OCI-LY1 (cell line): ENCODE data around the gene LRIG1.

Experiments
- H2AFZ ChIP-seq: fragments of 200-600 bp; sonication (generic), shearing (Covaris generic); 2 replicates; pipeline ENCODE4 v1.6.0; 2014; ENCODE audit warnings: antibody characterized with exemption, mild to moderate bottlenecking, low read length
- H3F3A ChIP-seq: fragments of 200-600 bp; sonication (generic), shearing (Covaris generic); 2 replicates; pipeline ENCODE4 v1.6.0; 2014; ENCODE audit warnings: mild to moderate bottlenecking, antibody characterized with exemption, low read length, moderate library complexity; ENCODE audit not compliant: insufficient read depth
- H3K27ac ChIP-seq: fragments of 200-600 bp; sonication (generic); 2 replicates; pipeline ENCODE4 v1.5.1; 2014; ENCODE audit warnings: low read length, mixed run types, mild to moderate bottlenecking, low read depth; ENCODE audit not compliant: poor library complexity, severe bottlenecking
- H3K27me3 ChIP-seq: fragments of 200-600 bp; sonication (generic); 2 replicates; pipeline ENCODE4 v1.6.0; 2014; ENCODE audit warnings: antibody characterized with exemption, mild to moderate bottlenecking, low read length, moderate library complexity; ENCODE audit not compliant: insufficient read depth
- H3K36me3 ChIP-seq: fragments of 200-600 bp; sonication (generic); 2 replicates; pipeline ENCODE4 v1.6.1; 2014; ENCODE audit warnings: mild to moderate bottlenecking, antibody characterized with exemption, low read length, moderate library complexity, mixed read lengths; ENCODE audit not compliant: insufficient read depth
- H3K4me1 ChIP-seq: fragments of 200-600 bp; sonication (generic); 2 replicates; pipeline ENCODE4 v1.5.1; 2014; ENCODE audit warnings: mild to moderate bottlenecking, low read length, moderate library complexity; ENCODE audit not compliant: insufficient read depth, severe bottlenecking
- H3K4me2 ChIP-seq: fragments of 200-600 bp; sonication (generic), shearing (Covaris generic); 2 replicates; pipeline ENCODE4 v1.6.1; 2014; ENCODE audit warnings: low read length
- H3K4me3 ChIP-seq: fragments of 200-600 bp; sonication (generic); 2 replicates; pipeline ENCODE4 v1.5.1; 2014; ENCODE audit warnings: low read length, low read depth, mild to moderate bottlenecking, mixed read lengths; ENCODE audit not compliant: poor library complexity, severe bottlenecking
- H3K79me2 ChIP-seq: fragments of 200-600 bp; shearing (Covaris generic); 2 replicates; pipeline ENCODE4 v1.6.1; 2016; ENCODE audit warnings: mixed run types, low read length, mixed read lengths; ENCODE audit not compliant: insufficient read depth
- H3K9ac ChIP-seq: fragments of 200-600 bp; sonication (generic), shearing (Covaris generic); 2 replicates; pipeline ENCODE4 v1.6.1; 2014; ENCODE audit warnings: mild to moderate bottlenecking, low read length, mixed read lengths
- H3K9me2 ChIP-seq: fragments of 200-600 bp; sonication (generic), shearing (Covaris generic); 2 replicates; pipeline ENCODE4 v1.6.1; 2014; ENCODE audit warnings: low read depth, mild to moderate bottlenecking, low read length, mixed read lengths
- H3K9me3 ChIP-seq: fragments of 200-600 bp; shearing (Covaris generic); 2 replicates; pipeline ENCODE4 v1.6.1; 2014; ENCODE audit warnings: low read length, mixed read lengths
- H4K20me1 ChIP-seq: fragments of 200-600 bp; sonication (generic), shearing (Covaris generic); 2 replicates; pipeline ENCODE4 v1.6.0; 2016; ENCODE audit warnings: mild to moderate bottlenecking, low read length; ENCODE audit not compliant: insufficient read depth
- EZH2 ChIP-seq: fragments of 200-600 bp; sonication (generic), shearing (Covaris generic); IDR thresholded peaks from 2 replicates; pipeline ENCODE4 v1.8.0; 2017; ENCODE audit warnings: borderline replicate concordance, mixed run types, mild to moderate bottlenecking, antibody characterized with exemption, low read length, moderate library complexity, mixed read lengths
- TF ChIP-seq, protein P1 (sequence below): fragments of 200-600 bp; sonication (generic), shearing (Covaris generic); IDR thresholded peaks from 2 replicates; pipeline ENCODE4 v1.5.1; 2017; ENCODE audit warnings: mild to moderate bottlenecking, antibody characterized with exemption, low read length, moderate library complexity, mixed read lengths

LRIG1 gene

DNA sequence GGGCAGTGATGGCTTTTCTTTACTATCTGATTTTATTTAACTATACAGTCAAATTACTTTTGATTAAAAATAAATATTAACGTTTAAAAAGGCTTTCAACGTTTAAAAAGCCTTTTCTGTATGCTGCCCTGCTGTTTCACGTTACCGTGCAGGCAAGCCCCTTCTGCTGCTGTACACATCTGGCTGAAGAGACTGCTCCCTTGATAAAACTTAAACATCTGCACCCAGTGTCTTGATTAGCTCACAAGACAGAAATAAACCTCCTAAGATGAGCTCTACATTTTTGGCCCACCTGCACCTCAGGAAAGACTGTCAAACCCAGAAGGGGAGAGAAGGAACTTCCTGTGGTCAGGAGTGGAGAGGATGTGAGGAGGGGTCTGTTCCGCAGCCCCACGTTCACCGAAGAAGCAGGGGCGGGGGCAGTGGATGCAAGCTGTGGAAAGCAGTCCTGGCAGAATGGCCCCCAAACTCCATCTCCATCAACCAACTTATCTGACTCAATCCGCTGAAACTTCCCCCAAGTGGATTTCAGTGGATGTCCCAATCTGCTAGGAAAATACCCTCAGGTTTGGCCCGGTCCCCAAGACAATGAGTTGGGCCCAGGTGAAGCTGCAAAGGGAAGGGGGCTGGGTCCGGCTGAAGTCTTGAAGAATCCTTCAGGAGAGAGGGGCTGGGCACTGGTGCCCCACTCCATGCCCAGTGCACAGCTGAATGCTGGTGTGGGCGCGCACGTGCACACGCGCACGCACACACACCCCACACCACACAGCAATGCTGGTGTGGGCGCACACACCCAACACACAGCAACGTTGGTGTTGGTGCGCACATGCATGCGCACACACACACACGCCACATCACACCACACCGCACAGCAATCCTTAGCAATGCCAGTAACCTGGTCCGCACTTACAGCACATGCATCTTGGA lies 88.6 kb downstream of the LRIG1 start:
- no peak for TF ChIP-seq EZH2
- TF ChIP-seq, protein P1, sequence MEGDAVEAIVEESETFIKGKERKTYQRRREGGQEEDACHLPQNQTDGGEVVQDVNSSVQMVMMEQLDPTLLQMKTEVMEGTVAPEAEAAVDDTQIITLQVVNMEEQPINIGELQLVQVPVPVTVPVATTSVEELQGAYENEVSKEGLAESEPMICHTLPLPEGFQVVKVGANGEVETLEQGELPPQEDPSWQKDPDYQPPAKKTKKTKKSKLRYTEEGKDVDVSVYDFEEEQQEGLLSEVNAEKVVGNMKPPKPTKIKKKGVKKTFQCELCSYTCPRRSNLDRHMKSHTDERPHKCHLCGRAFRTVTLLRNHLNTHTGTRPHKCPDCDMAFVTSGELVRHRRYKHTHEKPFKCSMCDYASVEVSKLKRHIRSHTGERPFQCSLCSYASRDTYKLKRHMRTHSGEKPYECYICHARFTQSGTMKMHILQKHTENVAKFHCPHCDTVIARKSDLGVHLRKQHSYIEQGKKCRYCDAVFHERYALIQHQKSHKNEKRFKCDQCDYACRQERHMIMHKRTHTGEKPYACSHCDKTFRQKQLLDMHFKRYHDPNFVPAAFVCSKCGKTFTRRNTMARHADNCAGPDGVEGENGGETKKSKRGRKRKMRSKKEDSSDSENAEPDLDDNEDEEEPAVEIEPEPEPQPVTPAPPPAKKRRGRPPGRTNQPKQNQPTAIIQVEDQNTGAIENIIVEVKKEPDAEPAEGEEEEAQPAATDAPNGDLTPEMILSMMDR: no peak
- Histone ChIP-seq H3K79me2 (no peaks in the 10 kb centered on the region), H3K9me3 (no peaks in the 10 kb centered on the region)

DNA sequence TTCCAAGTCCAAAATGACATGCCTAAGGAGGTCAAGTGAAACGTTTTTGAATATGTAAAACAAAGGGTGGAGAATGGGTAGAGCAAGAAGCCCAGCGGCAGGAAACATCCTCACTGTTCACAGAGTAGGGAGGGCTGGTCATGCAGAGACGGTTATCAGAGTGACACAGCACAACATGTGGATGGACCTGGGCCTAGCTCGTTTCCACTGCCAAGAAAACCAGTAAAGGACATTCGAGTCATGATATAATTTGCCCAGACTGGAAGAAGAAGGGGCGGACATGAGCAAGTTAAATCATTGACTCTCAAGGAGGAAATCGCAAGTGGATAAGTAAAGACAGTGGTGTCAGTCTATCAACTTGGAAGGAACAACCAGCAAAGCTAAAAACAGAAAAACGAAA lies 89.3 kb downstream of the LRIG1 start:
- Histone ChIP-seq H3F3A (no peaks in the 10 kb centered on the region), H3K4me1 (no peaks in the 10 kb centered on the region), H3K9ac (no peak overlapping the region), H3K4me2 (no peak overlapping the region), H3K27ac (no peak overlapping the region), H3K9me3 (no peaks in the 10 kb centered on the region), H3K79me2 (no peaks in the 10 kb centered on the region), H3K9me2 (no peaks in the 10 kb centered on the region), H3K27me3 (no peaks in the 10 kb centered on the region), H4K20me1 (no peaks in the 10 kb centered on the region), H2AFZ (no peak overlapping the region), H3K4me3 (no peak overlapping the region), H3K36me3 (no peaks in the 10 kb centered on the region)
- TF ChIP-seq, protein P1: no peak
- TF ChIP-seq EZH2: no peak

More for the DNA sequence above, 88.6 kb downstream of the LRIG1 start:
- H3K9me2 ChIP-seq: no peaks in the 10 kb centered on the region
- H3K36me3 ChIP-seq: no peaks in the 10 kb centered on the region
- H3K4me2 ChIP-seq: no peak overlapping the region
- H3K4me1 ChIP-seq: no peaks in the 10 kb centered on the region
- no peaks in the 10 kb centered on the region for H3F3A ChIP-seq
- no peaks in the 10 kb centered on the region for H4K20me1 ChIP-seq
- no peaks in the 10 kb centered on the region for H3K27me3 ChIP-seq
- no peak overlapping the region for H3K9ac ChIP-seq
- no peak overlapping the region for H3K4me3 ChIP-seq
- no peak overlapping the region for H3K27ac ChIP-seq
- H2AFZ ChIP-seq: no peak overlapping the region

DNA sequence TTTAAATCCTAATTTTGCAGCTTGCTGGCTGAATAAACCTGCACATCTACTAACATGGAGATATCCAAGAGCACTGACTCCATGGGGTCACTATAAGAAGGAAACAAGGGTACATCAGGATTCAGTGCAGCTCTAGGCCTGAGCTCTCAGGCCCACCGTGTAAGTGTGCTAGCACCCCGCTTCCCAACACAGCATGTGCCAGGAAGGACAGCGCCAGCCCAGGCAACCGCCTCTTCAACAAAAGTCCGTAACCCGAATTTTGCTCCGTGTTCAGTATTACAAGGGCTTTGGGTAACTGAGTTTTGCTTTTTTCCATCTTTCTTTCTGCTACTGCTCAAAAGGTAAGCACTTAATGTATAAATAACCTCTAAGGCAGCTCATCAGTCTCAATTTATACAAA lies 89.8 kb downstream of the LRIG1 start:
- H3K27ac ChIP-seq: no peak overlapping the region
- H3K9ac ChIP-seq: no peak overlapping the region
- no peak overlapping the region for H2AFZ ChIP-seq
- H3K4me1 ChIP-seq: no peaks in the 10 kb centered on the region
- no peaks in the 10 kb centered on the region for H3K79me2 ChIP-seq
- no peaks in the 10 kb centered on the region for H3K36me3 ChIP-seq
- H3K9me2 ChIP-seq: no peaks in the 10 kb centered on the region
- H3K4me2 ChIP-seq: no peak overlapping the region
- H3K27me3 ChIP-seq: no peaks in the 10 kb centered on the region
- H3K9me3 ChIP-seq: no peaks in the 10 kb centered on the region
- H3K4me3 ChIP-seq: no peak overlapping the region
- H4K20me1 ChIP-seq: no peaks in the 10 kb centered on the region
- TF ChIP-seq, protein P1: no peak
- TF ChIP-seq EZH2: no peak
- H3F3A ChIP-seq: no peaks in the 10 kb centered on the region
